ENCODE measurements around the gene NBPF20.
"Not testable (repeated sequence)": the region's sequence is repeated elsewhere in the genome, so short reads cannot be mapped to it uniquely, and the experiment has no call there.

NBPF20 gene, protein sequence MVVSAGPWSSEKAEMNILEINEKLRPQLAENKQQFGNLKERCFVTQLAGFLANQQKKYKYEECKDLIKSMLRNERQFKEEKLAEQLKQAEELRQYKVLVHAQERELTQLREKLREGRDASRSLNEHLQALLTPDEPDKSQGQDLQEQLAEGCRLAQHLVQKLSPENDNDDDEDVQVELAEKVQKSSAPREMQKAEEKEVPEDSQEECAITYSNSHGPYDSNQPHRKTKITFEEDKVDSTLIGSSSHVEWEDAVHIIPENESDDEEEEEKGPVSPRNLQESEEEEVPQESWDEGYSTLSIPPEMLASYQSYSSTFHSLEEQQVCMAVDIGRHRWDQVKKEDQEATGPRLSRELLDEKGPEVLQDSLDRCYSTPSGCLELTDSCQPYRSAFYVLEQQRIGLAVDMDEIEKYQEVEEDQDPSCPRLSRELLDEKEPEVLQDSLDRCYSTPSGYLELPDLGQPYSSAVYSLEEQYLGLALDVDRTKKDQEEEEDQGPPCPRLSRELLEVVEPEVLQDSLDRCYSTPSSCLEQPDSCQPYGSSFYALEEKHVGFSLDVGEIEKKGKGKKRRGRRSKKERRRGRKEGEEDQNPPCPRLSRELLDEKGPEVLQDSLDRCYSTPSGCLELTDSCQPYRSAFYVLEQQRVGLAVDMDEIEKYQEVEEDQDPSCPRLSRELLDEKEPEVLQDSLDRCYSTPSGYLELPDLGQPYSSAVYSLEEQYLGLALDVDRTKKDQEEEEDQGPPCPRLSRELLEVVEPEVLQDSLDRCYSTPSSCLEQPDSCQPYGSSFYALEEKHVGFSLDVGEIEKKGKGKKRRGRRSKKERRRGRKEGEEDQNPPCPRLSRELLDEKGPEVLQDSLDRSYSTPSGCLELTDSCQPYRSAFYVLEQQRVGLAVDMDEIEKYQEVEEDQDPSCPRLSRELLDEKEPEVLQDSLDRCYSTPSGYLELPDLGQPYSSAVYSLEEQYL (N-terminal part only)

DNA sequence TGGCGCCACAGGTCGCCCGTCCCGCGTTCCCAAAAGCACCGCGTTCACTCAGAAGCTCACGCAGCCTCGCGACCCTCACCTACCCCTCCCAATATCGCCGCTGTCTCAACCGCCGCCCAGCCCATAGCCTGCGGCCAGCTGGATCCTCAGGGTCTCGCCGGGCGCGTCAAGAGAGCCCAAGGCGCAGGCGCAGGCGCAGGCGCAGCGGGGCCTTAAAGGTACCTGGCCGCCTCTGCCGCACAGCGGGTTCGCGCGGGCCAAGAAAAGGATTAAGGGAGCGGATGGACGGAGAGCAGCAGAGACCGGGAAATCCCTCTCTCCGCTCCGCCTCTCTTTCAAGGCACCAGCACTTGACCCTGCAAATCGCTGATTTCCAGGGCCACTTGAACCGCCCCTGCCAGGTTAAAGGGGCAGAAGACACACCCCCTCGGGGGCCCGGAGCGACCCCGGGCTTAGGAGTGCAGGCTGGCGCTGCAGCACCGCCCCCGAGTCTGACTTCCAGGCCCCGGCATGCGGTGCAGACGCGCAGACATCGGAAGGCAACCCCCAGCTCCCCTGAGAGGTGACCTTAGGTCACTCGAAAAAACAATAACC lies at the start of gene NBPF20:
Gene NBPF20 (minus strand): TSS at position 168 of the 594 bp plus-strand sequence. CDS start 20,331 bp downstream, outside the sequence.
- peak; percentile 72 for DNase-seq

DNA sequence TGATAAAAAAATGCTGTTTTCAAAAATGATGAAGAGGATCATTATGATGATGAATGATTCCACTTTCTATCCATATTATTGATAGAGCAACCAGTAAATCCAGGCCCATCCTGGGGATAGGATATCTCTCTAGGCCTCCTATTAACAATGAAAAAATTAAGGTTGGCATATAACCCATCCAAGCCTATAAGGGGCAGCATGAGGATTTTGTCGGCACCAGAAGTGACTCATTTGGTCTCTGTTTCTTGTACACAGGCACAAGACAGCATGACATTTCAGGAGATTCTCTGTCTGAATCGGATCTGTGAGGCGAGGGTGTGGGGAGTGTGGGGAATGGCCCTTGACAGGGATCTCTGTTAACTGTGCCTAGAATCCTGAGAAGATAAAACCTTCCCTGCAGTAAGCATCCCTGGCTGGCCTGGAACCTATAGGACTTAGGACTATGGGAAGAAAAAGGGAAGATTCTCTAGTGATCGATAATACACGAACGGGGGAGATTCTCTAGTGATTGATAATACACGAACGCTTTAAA lies 49.5 kb upstream of the NBPF20 start:
- DNase-seq, result not testable (repeated sequence)

DNA sequence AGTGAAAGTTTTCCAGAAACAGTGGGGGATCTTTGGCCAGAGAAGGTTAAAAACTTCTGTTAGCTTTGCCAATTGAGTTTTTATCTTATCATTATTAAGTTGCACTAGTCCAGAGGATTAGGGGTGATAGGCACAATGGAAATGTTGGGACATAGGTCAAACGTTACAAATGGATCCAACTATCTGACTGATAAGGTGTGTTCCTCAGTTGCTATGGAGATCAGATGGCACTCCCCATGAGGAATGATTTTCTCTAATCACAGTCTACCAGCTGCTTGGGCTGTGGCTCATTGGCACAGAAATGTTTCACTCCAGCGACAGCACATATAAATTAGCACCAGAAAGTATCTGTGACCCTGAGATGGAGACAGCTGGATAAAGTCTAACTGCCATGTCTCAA lies 47.3 kb upstream of the NBPF20 start:
- DNase-seq, result not testable (repeated sequence)

DNA sequence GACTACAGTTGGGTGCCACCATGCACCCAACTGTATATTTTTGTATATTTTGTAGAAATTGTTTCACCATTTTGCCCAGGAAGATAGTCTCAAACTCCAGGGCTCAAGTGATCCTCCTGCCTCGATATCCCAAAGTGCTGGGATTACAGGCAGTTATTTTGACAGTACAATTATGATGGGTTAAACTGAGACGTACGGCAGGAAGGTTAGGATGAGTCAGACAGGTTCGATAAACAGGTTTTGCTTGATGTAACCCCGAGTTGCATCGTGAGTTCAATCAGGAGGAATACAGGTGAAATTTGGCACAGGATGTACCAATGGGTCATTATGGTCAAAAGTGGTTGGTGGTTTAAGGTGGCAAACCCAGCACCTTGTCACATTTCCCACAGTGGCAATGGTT lies 46.0 kb upstream of the NBPF20 start:
- not testable (repeated sequence) for DNase-seq

DNA sequence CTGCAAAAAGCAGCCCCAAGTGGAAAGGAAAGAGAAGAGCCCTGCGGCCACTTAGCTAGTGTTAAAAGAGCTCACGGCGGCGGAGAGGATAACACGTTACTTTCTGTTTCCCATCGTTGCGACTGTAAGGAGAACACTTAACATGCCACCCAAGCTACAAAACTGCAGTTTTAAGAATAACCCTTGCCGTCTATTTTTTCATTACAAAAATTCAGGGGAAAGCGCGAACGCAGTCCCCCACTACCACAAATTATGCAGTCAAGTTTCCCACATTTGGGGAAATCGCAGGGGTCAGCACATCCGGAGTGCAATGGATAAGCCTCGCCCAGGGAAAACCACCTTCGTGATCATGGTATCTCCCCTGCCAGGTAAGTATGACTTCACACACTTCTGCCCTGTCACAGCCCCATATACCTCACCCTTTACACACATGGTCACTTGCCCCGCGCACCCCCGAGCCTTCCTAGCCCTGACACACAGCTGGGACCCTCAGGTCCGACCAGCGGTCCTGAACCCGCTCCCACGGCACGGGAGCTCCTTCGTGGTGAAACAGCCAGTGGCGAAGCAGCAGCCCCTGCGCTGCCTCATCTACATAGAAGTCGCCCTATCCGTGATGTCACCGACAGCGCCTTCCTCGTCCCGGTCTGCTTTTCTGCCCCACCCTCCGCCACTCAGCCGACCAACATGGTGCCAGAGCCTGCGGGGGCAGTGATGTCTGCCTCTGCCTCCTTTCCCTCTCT lies 40.2 kb upstream of the NBPF20 start:
- peak; percentile 87 for DNase-seq

- DNase-seq, result not testable (repeated sequence)
These were observed 39.4 kb upstream of the NBPF20 start for GRCh38 chr1:145464708-145465336.

DNA sequence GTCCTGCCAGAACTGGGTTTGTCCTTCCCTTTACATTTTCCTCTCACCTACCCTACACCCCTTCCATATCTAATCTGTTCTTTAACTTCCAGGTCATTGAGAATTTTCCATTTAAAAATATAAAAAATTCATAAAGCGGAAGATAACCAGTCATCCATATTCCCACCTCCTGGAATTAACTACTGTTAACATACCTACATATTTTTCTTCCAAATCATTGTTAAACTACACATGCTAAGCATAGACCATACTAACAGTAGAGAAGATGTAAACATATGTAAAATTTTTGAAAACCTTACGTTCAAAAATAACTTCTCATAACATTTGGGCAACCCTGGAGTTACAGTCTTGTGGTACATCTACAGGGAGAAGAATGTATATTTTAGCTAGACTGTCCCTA lies 38.6 kb upstream of the NBPF20 start:
- DNase-seq, result not testable (repeated sequence)

GRCh38 chr1:145460684-145461083 lies 35.3 kb upstream of the NBPF20 start:
- DNase-seq, result not testable (repeated sequence)

- DNase-seq, result not testable (repeated sequence)
These were observed 34.6 kb upstream of the NBPF20 start for GRCh38 chr1:145460048-145460447.

GRCh38 chr1:145459591-145459990 lies 34.2 kb upstream of the NBPF20 start:
- DNase-seq, result not testable (repeated sequence)

GRCh38 chr1:145459063-145459462 lies 33.7 kb upstream of the NBPF20 start:
- not testable (repeated sequence) for DNase-seq

- DNase-seq, result not testable (repeated sequence)
These were observed 29.4 kb upstream of the NBPF20 start for GRCh38 chr1:145454824-145455177.

- not testable (repeated sequence) for DNase-seq
These were observed 28.7 kb upstream of the NBPF20 start for GRCh38 chr1:145453873-145454823.

DNA sequence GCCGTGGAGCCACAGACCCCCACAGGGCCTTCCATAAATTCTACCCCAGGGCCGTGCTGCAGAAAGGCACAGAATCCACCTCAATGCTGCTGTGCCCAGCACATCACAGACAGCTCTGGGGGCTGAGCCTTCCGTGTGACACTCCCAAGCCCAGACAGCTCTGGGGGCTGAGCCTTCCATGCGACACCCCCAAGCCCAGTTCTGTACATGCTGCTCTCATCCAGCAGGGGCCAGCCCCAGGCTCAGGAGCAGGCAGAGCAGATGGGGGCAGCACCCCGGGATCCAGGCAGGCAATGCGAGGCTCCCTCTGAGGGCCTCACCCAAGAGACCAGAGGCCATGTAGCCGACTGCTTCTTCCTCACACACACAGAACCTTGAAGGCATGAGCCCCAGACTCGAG lies 27.1 kb upstream of the NBPF20 start:
- DNase-seq, result not testable (repeated sequence)

- not testable (repeated sequence) for DNase-seq
These were observed 26.5 kb upstream of the NBPF20 start for GRCh38 chr1:145451914-145452313.

DNA sequence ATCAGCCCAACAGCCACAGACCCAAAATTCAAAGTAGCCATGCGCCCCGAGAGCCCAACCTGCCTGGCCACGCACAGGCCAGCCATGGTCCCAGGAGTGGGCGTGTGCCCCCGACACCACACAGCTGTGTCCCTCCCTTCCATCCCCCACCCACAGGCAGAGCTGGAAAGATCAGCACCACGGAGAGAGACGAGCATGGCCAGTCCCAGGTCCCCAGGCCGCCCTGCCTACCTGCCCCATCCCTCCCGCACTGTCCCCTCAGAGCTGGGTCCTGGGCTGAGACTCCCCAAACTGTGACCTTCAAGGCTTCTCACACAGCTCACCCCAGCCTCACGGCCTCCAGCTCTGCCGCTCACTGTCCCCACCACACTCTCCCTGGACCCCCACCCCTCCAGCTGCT lies 19.8 kb upstream of the NBPF20 start:
- not testable (repeated sequence) for DNase-seq

GRCh38 chr1:145442340-145442739 lies 16.9 kb upstream of the NBPF20 start:
- not testable (repeated sequence) for DNase-seq

DNA sequence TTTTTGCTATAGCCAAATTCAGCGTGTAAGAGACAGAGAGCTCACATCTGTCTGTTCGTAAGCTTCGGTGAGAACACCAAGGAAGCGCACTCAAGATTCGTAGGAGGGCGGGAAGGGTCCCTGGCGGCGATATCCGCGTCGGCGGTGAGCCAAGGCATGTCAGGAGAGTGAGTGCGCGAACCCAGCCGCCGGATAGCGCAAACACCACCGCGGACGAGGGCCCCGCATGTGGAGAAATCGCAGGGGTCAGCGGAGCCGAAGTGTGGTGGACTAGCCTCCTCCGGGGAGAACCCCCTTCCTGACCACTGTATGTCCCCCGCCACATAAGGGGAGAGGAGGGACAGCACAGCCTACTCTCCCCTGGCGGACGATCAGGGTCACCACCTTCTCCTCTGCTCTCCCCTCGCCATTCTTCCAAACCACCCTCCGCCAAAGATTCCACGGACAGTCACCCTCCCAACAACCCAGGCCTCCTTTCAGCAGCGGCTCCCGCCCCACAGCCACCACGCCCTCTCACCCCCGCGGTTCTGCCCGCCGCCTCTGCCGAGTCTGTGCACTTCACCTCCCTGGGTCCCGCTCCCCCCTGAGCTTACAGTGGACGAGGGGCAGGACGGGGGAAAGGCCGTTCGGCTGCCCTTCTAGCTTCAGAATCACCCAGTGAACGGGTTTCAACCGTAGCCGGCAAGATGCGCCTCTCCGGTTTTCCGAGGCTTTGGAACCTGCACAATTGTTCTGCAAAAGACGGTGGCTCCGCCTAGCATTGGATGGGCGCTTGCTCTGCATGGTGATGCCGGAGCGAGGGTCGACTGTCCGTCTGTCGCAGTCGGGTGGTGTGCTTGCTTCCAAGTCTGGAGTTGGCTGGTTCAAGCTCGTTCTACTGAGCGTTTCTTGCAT lies 6.2 kb upstream of the NBPF20 start:
- not testable (repeated sequence) for DNase-seq

DNA sequence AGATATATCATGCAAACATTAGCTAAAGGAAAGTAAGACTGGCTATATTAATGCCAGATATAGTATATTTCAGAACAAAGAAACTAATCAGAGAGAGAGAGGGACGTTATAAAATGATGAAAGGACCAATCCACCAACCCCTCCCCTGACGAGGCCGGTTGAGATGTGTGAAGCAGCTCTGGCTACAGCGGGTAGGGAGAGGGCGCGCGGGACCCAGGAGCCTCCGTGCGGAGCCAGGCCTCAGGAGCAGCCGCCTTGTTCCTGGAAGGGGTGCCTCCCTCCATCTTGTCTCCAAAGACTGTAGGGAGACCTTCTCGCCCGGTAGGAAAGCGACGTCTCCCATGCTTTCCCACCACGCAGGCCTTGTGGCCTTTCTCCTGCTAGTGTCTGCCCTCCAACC lies 5.4 kb upstream of the NBPF20 start:
- DNase-seq, result not testable (repeated sequence)
